Vagina (tissue), 2 donors: Measurements from ENCODE around the gene OSTN.

Source experiments
- POLR2A ChIP-seq, 2 donors: fragments of 450-650 bp; IDR thresholded peaks; one replicate each; pipeline ENCODE4 v1.6.1; 2017; ENCODE audit warnings: antibody characterized with exemption in 2 of 2, mild to moderate bottlenecking in 2 of 2, moderate library complexity in 2 of 2
- POLR2AphosphoS5 ChIP-seq, 2 donors: sonication (generic); formaldehyde crosslinking; IDR thresholded peaks; one replicate each; pipeline ENCODE4 v1.9.0; 2017; ENCODE audit warnings: antibody characterized with exemption in 2 of 2, mild to moderate bottlenecking in 2 of 2, low read depth in 1 of 2; ENCODE audit not compliant: insufficient read depth in 1 of 2
- TF ChIP-seq, protein P1 (sequence below), 3 experiments: fragments of 450-650 bp in 2 of 3; fragments of 200-600 bp in 1 of 3; sonication (generic) in 1 of 3; IDR thresholded peaks; one replicate each; pipeline ENCODE4 v1.5.1; 2017 to 2019; ENCODE audit warnings: antibody characterized with exemption in 3 of 3, mild to moderate bottlenecking in 2 of 3, moderate library complexity in 2 of 3

DNA sequence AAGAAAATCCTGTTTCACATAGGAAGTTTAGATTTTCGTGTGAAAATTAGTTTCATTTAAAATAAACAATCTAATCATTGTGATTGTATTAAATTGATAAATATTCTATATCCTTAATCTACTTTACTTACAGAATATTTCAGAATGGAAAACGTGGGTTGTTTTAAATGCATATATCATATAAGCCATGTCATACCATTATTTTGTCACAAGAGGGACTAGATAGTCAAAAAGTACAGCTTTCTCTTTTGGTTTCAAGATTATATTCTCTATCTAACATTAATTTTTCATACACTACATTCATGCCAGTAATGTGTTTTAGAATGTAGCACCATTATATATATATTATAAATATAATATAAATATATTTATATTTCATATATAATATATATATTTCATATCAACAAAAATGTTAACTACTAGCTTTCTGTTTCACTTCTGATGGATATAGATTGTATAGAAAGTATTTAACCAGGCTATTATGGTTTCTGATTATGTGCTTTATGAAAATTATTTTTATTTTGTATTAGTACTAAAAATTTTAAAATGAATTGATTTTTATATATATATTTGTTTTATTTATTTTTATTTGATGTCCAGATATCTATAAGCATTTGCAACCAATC is 45.3 kb downstream of the OSTN start:
- TF ChIP-seq, protein P1, sequence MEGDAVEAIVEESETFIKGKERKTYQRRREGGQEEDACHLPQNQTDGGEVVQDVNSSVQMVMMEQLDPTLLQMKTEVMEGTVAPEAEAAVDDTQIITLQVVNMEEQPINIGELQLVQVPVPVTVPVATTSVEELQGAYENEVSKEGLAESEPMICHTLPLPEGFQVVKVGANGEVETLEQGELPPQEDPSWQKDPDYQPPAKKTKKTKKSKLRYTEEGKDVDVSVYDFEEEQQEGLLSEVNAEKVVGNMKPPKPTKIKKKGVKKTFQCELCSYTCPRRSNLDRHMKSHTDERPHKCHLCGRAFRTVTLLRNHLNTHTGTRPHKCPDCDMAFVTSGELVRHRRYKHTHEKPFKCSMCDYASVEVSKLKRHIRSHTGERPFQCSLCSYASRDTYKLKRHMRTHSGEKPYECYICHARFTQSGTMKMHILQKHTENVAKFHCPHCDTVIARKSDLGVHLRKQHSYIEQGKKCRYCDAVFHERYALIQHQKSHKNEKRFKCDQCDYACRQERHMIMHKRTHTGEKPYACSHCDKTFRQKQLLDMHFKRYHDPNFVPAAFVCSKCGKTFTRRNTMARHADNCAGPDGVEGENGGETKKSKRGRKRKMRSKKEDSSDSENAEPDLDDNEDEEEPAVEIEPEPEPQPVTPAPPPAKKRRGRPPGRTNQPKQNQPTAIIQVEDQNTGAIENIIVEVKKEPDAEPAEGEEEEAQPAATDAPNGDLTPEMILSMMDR (IDR thresholded peaks at IDR 0.05): peak in 1 of 3 experiments; percentile 43
- TF ChIP-seq POLR2A (IDR thresholded peaks at IDR 0.05) (no peak), POLR2AphosphoS5 (IDR thresholded peaks at IDR 0.05; ENCODE audit: insufficient read depth in 1 of 2, low read depth in 1 of 2) (no peak)
